Measurements from ENCODE around the gene GALNT5.

Gene GALNT5

DNA sequence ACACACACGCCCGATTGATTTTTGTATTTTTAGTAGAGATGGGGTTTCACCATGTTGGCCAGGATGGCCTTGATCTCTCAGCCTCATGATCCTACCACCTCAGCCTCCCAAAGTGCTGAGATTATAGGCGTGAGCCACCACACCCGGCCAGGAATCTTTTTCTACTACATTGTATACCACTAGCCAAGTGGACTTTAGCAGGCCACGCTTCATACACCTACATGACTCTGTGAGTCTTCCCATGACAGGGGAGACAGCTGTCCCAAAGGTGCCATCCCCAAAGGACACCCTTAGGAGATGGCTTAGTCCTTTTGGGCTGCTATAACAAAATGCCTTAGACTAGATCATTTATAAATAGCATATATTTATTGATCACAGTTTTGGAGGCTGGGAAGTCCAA, 35.3 kb downstream of the GALNT5 start:
- no peak for DNase-seq (ENCODE audit: low read depth)

DNA sequence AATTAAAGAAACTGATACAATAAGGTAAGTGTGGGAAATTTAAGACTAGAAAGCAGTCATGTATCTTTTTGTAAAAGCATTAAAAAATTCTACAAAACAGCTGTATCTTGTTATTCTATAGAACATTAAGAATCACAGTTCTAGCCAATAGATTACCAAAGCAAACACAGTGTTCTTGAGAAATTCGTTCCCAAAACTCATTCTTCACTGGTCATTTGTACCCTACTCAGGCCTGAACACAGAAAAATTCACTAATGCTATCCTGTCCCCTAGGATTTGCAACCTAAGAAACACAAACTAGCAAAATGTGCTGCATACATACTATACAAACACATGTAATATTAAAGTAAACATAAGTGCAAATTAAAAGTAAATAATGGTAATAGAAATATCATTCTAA, 39.0 kb downstream of the GALNT5 start:
- no peak for DNase-seq (ENCODE audit: low read depth)

GRCh38 chr2:157296958-157297357, 39.5 kb downstream of the GALNT5 start:
- no peak for DNase-seq (ENCODE audit: low read depth)

GRCh38 chr2:157301307-157301706, 43.8 kb downstream of the GALNT5 start:
- no peak for DNase-seq (ENCODE audit: low read depth)

GRCh38 chr2:157302492-157303099, 45.1 kb downstream of the GALNT5 start:
- peak; percentile 41 for DNase-seq (ENCODE audit: low read depth)

DNA sequence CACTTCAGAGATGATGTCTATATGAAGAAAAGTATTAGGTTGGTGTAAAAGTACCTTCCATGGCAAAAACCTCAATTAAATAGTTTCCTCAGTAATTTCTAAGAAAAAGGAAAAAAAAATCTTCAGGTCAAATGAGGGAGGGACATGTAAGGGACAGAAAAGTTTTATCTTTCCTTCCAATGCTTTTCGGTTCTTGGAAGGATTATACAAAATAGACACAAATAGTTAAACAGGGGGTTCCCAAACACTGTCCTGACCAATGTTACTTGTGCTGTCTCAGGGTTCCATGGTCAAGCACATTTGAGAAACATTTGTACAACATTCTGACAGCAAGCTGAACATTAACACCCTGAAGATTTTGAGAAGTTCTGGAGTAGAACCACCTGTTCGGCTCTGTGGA, 46.1 kb downstream of the GALNT5 start:
- no peak for DNase-seq (ENCODE audit: low read depth)

DNA sequence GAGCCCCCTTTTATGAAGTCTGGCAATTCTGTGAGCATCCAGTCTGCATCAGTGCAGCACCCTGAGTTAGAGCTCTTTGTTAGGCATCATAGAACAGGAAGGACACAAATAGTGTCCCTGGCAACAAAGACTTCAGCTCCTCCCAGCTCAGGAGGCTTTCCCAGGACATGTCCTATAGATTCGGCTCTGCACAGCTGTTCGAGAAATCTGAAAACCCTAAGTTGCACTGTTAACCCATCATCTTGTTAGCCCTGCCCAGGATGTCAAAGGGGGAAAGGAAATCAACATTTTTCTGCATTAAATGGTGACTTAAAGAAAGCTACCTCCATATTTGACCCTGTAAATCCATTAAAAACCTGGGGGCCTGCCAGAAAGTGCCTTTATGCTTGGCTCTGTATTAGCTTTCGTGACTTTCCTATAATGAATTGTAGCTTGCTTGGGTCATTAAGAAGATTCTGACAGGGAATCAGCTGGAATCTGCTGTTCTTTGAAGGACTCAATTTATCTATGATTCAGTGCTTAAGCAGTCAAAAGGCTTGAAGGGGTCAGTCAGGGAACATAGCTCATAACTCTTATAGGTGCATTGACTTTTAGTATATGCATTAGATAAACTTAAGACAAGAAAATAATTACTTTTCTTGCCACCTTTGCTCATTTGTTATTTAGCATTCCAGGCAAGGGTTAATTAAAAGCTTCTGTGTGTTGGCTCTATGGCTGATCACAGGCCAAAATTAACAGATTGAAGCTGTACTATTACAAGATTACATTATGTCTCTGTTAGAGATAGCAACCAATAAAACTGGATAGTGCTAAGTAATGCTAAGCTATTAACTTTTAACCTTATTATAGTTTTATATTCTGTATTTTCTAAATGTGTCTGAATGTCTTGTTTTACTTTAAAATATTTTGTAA, 47.6 kb downstream of the GALNT5 start:
- peak; percentile 63 for DNase-seq (ENCODE audit: low read depth)

DNA sequence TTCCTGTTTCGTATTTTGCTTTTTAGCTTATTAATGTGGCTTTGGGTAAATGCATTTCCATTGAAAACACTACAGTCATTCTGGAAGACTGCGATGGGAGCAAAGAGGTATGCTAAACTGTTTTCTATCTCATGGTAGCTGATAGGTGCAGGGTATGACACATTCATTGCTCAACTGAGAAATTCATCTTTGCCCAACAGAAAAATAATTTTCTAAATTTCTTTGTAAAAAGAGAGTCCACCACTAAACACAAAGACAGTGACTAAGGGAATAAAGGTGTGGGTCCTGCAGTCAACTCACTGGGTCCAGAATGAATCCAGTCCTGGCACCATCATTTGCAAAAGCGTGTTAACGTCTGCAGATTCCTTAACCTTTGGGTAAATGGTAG, 48.2 kb downstream of the GALNT5 start:
- DNase-seq (ENCODE audit: low read depth), result no peak

DNA sequence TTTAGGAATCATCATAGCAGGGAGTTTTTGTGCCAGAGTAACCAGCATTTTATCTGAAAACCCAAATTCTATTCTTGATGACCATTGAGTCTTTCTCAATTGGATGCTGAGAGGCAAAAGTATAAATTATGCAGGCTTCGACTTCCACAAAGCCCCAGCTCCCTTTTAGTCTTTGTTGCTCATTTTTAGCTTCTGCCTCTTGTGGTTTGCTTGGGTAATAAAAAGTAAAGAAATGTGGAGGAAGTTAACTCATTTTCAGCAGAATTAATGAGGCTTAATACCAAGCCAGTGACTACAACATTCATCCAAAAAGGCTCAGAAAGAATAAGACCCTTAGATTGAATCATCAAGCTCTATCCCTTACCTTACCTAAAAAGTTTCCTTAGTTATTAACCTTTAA, 49.5 kb downstream of the GALNT5 start:
- peak; percentile 35 for DNase-seq (ENCODE audit: low read depth)

DNA sequence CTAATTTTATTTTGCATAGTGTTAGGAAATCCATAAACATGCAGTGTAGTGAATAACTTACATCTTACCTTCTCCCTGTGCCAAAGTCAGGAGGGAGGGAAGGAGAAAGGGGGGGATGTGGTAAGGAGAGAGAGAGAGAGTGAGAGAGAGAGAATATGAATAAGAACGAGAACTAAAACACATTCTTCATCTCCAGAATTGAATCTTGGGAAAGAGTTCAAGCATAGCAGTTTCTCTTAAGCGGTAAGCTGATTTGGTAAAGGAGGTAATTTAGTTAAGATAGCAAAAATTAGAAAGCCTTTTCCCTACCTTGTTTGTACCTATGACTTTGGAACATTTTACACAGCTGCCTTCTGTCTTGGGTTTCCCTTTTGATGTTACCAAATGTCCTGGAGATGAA, 52.4 kb downstream of the GALNT5 start:
- DNase-seq (ENCODE audit: low read depth), result no peak

- DNase-seq (ENCODE audit: low read depth), result no peak
These were observed 54.2 kb downstream of the GALNT5 start for GRCh38 chr2:157311706-157312105.

- DNase-seq (ENCODE audit: low read depth), result no peak
These were observed 55.5 kb downstream of the GALNT5 start for GRCh38 chr2:157312866-157313486.

DNA sequence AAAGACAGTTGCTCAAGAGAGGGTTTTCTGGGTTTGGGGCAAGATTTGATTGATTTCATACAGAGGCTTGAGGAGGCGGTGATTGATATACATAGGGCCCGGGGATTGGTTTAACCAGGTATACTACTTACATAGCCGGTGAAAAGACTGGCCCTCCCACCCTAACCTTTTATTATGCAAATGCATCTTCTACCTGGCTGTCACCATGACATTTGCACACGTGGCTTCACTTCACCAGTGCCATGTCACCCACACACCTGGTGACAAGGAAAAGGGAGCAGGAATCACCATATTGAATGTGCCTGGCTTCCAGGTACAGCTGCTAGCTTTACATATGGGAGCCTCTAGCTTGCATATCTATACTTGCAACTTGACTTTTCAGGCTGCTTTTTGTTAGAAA, 58.4 kb downstream of the GALNT5 start:
- no peak for DNase-seq (ENCODE audit: low read depth)

DNA sequence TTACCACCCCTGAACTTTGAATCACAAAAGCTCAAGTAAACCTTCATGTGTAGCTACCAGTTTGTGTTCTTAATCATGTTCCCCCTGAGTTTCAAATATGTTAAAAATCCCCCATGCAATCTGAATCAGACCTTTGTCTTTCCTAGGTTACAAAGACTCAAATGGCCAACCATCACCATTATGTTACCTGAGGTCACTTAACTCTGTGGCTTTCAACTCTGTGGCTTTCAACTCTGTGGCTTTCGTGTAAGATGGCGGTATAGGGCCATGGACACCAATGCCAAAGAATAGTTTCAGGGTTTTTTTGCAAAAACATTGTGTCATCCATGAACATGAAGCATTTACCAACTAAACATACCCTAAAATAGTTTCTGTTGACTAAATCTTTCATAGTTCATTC, 61.4 kb downstream of the GALNT5 start:
- DNase-seq (ENCODE audit: low read depth), result no peak

GRCh38 chr2:157319795-157320194, 62.3 kb downstream of the GALNT5 start:
- no peak for DNase-seq (ENCODE audit: low read depth)

DNA sequence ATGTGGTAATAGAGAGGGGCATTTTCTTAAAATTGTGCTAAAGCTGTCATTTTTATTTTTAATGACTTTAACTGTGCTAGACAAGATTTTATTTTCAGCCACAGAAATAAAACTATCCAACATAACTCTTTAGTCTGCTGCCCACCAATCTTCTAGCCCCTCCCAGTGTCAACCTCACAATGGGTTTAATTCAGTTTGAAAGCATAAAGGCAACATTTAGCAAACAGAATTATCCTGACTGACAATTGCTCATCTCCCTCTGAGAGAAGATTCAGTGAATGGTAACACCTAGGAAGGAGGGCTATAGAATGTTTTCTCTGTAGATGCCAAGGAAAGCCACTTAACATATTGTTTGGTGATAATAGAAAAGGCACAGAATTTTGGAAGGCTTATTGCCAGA, 62.9 kb downstream of the GALNT5 start:
- DNase-seq (ENCODE audit: low read depth), result no peak

DNA sequence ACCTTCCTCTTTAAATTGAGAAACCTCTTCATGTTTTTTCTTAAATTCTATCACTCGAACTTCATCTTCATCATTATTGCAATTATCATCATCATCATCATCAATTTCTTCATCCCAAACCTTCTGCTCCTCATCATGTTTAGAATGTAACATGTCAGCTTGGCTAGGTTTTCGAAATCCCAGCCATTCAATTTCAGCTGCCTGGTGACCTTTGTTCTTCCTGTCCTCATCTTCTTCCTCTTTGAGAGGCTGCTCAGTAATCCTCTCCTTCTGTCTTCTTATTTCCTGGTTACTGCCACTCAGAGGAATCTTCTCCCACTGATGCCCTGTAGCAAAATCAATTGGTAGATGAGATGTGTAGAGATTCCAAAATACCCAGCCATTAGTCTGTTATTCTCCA, 64.0 kb downstream of the GALNT5 start:
- DNase-seq (ENCODE audit: low read depth), result no peak

DNA sequence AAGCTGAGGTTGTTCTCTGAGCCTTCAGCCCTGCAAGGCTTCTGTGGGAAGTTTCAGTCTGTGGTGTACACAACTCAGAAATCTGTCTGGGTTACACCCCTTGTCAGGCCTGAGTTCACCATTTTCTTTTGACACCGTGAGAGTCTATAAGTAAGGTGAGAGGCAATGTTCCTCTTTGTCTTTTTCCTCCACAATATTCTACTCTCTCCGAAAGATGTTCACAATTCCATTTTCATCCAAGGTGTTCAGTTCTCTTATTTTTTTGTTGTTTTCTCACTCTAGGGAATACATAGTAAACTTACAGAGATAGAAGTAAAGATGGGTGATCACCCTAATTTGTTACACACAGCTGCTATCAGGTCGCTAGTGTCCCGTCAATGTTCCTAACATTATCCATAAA, 64.9 kb downstream of the GALNT5 start:
- no peak for DNase-seq (ENCODE audit: low read depth)

- DNase-seq (ENCODE audit: low read depth), result no peak
These were observed 66.9 kb downstream of the GALNT5 start for GRCh38 chr2:157324331-157324843.

DNA sequence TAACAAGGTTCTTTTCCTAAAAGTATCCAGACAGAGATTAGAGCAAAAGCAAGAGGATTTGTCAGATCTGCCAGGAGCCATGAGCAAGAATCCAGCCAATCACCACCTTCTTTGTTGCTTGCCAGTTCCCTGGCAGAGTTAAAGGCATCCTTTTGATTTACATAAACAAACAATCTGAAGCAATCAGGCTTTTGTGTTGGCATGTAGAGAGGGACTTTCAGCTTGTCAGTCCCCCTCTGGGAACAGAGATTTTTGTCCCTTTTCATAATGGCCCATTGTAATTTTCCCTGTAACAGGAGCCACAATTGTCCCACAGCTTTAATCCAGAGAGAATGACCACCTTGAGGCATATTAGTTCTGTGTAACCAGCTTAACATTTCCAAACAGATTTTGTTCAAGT, 68.3 kb downstream of the GALNT5 start, which contains the start of gene ERMN:
Gene ERMN (minus strand): TSS at position 39 of the 400 bp plus-strand sequence. CDS start 182 bp downstream, outside the sequence.
- no peak for DNase-seq (ENCODE audit: low read depth)

GRCh38 chr2:157326698-157327097, 69.2 kb downstream of the GALNT5 start:
- DNase-seq (ENCODE audit: low read depth), result no peak

- DNase-seq (ENCODE audit: low read depth), result no peak
These were observed 69.7 kb downstream of the GALNT5 start for GRCh38 chr2:157327200-157327599.
